Effector CD4-positive, alpha-beta T cell (primary cell): ENCODE results near the gene CGB3.

Experiments
- DNase-seq: peaks from one replicate; pipeline ENCODE4 v3.0.0-alpha.2; 2020

The CGB3 gene

DNA sequence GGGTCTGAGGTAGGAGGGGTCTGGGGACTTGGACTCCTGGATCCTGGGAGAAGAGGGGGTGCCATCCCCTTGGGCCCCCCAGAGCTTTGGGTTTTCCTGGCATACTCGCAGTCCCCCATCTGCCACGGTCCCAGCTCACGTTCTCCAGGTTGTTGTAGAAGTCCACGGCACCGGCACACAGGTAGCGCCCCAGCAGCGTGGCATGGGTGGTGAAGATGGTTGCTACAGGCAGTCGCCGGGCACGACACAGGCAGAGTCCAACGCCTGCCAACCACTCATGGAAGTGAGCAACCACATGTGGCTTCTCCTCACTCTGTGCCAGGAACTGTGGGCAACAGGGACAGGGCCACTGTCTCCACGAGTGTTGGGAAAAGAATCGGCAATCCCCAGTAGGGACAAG lies 38.4 kb downstream of the CGB3 start:
- no peak for DNase-seq

DNA sequence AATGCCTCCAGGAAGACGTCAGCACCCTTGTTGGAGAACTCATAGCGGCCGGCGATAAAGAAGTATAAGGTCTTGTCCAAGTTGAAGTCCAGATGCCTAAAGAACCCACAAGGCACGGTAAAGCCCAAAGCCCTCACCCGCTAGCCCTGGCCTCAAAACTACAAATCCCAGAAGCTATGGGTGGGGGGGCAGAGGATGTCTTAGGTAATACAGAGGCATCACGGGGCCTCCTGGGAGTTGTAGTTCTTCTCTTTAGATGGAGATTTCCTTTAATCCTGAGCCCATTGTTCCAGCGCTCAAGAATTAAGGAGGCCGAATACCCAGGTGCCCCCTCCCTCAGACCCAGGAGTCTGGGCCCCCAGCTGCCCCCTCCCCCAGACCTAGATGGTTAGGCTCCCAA lies 41.9 kb downstream of the CGB3 start:
- no peak for DNase-seq

DNA sequence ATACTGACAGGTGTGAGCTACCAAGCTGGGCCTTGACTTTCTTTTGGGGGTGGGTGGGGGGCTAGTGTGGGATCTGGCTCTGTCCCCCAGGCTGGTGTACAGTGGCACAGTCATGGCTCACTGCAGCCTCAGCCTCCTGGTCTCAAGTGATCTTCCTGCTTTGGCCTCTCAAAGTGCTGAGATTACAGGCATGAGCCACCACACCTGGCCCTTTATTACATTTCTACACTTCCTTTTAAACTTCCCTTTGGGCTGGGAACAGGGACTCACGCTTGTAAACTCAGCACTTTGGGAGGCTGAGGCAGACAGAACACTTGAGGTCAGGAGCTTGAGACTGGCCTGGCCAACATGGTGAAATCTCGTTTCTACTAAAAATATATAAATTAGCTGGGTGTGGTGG lies 47.1 kb downstream of the CGB3 start:
- no peak for DNase-seq

DNA sequence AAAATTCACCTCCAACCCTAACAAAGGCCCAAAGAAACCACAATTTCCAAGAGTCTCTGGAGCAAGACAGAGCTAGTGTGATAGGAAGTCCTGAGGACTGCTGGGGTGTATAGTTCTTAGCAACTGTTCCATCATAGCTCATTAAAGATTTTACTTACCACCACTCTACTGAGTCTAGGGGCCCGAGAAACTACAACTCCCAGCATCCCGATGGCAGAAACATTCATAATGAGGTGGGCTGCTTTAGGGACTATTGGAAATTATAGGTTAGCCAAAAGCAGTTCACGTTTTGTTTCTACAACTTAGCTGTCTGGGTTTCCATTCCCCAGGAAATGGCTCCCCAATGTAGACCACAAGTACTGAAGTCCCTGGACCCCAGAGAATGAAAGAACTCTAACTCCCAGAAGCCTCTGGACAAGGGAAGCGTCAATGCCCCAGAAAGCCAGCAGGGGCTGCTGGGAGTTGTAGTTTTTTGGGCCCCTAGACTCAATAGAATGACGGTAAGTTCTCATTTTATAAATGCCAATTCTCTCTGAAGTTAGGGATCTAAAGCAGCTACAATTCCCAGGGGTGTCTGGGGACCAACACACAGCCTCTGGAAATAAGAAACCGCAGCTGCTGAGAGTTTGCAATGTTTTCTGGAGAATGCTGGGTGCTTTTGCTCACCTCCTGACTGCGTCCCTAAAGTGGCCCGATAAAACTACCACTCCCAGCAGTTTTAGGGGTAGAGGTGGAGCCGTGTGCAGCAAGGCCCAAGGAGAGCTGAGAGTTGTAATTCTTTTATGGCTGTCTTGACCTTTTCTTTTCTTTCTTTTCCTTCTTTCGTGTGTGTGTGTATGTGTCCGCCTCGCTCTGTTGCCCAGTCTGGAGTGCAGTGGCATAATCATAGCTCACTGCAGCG lies 47.9 kb downstream of the CGB3 start:
- no peak for DNase-seq
